Activated CD4-positive, CD25-positive, alpha-beta regulatory T cell treated with anti-CD3 and anti-CD28 coated beads, Interleukin-2, amount 50 U/mL, for 72 hours (primary cell): ENCODE data around the gene DENND1A.

Experiments used
- DNase-seq: peaks from one replicate; pipeline ENCODE4 v3.0.0; 2021

DENND1A gene

DNA sequence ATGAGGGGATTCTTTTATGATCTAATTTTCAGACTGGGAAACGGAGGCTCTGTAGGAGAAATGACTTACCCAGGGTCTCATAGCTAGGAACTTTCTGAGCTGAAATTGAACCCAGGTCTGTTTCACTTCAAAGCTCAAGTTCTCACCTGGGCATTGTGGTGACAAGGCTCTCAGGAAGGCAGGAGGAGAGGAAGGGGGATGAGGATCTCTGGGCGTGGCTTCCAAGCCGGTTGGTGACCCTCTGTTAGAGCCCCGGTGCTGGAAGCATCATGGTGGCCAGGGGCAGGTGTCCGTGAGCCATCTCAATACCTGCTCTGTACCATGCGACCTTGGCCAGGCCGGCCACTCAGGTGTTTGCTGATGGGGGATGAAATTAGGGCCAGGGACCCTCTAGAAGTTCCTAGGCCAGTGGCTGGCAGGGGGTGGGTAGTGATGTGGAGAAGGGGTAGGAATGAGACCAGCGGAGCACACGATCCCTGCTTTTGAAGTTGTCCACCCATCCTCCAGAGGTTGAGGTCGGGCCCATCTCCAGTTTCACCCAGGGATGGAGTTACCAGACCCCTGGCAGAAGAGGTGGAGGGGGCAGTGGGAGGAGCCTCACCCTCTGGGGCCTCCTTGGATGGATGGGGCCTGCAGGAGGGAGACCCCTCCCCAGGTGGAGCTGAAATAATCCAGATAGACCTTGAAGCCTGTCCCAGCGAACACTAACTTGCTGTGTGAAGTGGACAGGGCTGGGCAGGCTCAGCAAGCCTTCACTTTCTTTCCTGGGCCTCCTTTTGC lies 568.0 kb downstream of the DENND1A start:
- DNase-seq: no peak

DNA sequence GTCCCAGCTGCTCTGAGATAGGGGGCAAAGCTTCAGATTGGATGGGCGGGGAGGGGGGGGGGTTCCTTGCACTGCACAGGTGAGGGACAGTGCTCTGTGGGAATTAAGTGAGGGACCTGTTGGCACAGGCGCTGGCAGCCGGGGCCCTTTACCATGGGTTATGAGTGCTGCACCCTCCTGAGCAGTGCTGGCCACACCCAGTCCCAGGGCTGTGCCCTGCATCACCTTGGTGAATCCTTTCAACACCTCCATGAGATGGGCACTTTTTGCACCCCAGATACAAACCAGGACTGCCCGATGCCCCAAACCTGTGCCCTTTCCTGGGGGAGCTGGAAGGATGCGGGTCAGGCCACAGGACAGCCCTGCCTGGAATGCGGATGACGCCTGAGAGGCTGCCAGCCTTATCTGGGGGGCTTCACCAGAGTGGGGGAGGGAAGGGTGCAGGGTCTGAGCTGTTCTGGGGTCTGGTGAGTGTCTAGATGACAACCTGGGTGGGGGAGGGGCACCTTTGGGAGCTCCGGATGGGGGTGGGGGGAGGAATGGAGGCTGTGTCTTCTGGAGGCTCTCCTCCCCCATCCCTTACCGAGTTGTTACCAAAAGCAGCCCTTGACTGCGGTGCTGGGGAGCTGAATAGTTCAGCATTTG lies 568.7 kb downstream of the DENND1A start:
- DNase-seq: no peak

DNA sequence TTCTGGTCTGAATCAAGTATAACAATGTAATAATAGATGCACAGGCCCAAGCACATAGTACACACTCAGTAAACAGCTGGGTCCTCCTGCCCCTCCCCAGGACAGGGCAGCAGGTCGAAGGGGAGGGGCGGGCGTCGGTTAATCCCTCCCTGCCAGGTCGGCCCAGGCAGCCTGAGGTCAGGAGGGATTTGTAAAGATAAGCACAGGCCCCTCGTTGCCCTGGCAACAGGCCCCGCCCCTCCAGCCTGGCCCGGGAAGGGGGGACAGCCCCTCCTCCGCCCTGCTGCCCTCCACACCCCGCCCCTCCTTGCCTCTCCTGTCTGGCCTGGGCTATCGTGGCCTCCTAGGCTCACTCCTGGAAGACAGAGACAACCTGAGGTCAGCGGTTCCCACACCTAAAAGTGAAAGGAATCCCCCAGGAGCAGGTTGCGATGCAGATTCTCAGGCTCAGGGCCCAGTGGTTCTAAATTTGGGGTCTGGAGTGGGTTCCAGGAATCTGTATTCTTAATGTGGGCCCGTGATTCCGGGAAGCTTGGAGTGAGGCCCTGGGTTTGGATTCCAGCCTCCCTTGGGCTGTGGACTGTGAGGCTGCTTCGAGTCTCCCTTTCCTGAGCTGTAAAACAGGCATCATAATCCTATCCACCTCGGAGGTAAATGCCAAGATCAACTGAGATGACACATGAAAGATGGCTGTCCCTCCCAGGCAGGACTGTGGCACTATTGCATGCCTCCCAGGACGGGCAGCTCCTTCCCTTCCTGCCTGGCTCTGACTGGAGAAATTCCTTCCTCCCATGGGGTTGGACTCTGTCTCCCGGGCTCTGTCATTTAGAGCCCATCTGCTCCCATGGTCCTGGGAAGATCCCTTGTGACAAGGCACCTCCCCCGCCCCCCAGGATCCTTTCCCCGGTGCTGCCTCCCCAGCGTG lies 569.5 kb downstream of the DENND1A start:
- DNase-seq: peak; percentile 40

DNA sequence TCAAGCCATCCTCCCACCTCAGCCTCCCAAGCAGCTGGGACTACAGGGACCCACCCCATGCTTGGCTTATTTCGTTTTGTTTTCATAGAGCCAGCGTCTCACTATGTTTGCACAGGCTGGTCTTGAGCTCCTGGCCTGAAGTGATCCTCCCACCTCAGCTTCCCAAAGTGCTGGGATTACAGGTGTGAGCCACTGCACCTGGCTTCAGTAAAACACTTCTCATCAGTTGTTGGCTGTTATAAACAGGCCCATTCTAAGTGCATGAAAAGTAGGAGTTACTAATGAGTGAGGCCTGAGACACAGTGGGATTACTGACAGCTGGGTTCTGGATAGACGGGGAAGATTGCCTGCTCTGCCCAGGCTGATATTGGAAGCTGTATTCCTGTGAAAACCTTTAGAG lies 570.4 kb downstream of the DENND1A start:
- no peak for DNase-seq

DNA sequence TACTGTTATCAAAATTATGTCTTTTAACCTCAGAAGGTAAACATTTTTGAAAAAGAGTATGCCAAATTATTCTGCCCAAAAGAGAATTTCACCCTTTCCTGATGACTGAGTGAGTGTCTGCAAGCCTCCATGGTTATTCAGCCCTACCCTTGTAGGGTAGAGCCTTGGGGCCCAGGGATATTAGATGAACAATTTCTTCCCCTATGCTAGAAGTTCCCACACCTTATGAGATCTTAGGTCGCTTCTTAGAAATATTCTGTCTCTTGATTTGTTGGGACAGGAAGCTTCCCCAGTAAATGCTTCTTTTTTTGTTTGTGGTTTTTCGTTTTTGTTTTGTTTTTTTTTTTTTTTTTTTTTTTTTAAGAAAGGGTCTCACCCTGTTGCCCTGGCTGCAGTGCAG lies 570.8 kb downstream of the DENND1A start:
- no peak for DNase-seq

DNA sequence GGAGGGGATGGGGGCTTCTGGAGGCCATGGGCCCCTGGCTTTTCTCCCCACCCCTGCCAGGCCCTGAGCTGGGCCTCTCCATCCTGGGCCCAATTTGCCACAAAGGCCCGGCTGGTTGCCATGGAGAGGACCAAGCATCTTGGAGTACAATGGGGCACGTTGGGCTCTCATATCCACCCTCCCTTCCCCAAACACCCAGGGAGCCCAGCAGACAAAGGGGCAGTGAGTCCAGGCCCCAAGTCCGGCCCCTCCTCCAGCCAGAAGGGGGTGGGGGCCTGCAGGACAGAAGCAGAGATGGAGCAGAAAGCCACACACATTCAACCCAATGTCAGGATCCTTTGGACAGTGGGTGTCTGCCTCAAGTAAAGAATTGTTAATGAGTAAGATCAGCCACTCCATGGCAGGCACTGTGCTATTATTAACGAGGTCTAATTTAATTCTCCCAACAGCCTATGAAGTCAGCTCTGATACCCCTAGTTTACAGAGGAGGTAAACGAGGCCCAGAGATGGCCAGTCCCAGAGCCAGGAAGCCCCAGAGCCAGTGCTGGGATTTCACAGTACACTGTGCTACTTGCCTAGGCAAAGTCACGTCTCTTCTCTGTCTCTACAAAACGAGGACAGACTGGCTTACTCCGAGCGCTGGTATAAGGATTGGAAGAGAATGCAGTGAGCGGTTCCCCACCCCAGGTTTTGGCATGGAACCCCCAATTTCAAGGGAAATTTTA lies 571.6 kb downstream of the DENND1A start:
- no peak for DNase-seq

DNA sequence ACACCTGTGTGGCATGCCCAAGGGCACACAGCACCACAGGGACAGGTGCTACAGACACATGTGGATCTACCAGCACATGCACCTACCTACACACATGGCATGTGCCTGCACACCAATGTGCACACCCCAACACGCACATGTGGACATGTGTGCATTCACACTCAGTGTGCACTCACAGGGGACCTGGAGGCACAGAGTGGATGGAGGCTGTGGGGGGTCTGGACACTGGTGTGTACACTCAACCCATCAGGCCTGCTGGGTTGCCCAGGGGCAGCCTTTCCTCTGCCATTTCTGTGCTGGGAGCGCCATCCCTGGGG lies 572.2 kb downstream of the DENND1A start:
- no peak for DNase-seq

DNA sequence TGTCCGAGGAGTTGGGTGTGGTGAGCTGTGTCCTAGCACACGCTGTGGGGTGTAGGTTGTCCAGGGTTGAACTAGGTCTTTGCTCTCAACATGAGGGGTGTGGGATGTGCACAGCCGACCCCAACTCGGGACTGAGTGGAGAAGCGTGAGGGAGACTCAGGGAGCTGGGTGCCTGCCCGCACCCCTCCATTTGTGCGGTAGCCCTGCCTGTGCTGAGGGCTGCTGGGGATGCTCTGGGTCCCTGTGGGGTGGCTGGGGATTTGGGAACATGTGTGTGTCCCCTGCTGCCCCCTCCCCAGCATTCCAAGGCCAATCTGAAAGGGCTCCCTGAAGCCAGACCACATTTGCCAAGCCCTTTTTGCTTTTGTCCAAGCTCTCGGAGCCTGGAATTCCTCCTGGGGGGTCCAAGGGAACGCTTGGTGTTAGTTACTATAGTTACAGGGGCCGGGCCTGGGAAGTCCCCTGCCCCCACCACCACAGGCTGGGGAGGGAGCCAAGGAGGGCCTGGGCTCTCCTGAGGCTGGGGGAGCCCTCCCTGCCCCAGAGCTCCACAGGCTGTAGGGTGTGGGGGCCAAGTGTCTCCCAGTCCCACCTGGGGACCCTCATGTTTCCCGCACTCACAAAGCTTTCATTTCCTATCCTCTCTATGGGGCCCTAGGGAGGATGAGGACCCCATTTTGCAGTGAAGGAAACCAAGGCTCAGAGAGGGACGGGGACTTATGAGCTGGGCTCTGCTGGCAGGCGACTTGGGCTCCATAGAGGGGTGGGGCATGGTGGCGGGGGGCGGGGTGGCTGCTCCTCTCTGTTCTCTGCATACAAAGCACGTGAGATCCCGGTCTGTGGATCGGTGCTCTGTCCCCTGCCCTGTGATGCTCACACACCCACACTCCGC lies 572.8 kb downstream of the DENND1A start:
- DNase-seq: no peak

DNA sequence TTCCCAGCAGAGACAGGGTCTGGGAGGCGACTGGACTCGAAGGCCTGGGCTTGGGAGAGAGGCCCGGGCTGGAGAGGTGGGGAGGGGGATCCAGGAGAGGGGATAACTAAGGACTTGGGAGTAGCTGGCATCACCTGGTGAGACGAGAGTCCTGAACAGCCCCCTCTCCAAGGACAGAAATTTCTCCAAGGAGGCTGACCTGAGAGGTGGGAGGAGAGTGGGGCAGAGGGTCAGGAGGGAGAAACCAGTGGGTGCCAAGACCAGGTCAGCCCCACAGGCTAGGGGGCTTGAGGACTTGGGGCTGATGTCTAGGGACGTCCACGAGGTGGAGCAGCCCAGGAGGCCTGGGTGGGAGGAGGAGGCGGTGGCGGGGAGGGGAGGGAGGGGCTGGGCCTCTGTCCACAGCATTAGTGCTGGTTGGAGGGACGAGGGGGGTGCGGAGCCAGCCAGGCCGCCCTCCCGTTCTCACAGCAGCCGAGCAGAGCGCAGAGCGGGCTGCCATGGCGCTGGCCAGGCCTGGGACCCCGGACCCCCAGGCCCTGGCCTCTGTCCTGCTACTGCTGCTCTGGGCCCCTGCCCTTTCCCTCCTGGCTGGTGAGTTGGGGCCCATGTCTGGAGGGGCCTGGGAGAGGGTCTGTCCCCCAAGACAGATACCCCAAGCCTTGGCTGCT lies 574.0 kb downstream of the DENND1A start, which contains the start of gene CRB2:
Gene CRB2 (plus strand): TSS at position 437 of the 671 bp plus-strand sequence. CDS start 64 bp downstream, at position 501.
- DNase-seq: no peak

DNA sequence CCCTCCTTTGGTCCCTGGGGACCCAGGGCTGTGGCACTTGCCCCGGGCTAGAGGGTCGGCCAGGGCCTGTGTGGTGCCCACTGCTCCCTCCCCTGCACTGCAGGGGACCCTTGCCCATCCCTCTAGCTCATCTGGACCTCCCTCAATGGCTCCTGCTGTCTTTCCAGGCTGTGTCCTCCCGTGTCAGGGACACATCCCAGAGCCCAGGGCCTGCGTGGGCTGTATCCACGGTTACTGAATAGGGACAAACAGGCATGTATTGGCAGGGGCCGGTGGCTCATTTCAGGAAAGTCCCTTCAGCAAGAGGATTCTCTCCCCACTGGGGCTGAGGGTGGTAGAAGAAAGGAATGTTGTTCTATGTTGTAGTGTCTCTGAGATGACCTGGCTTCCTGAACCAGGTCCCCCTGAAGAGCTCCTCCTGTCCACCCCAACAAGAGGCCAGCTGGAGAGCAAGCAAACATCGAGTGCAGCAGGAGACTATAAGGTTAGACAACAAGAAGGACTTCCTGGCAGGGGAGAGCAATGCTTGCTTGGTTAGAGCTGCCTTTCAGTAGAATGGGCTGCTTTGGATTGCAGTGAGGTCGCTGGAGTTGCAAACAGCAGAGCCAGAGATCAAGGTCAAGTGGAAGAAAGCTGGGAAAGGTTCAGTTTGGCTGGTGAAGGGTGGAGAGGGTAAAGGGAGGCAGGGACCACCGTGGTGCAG lies 575.0 kb downstream of the DENND1A start:
- DNase-seq: no peak

DNA sequence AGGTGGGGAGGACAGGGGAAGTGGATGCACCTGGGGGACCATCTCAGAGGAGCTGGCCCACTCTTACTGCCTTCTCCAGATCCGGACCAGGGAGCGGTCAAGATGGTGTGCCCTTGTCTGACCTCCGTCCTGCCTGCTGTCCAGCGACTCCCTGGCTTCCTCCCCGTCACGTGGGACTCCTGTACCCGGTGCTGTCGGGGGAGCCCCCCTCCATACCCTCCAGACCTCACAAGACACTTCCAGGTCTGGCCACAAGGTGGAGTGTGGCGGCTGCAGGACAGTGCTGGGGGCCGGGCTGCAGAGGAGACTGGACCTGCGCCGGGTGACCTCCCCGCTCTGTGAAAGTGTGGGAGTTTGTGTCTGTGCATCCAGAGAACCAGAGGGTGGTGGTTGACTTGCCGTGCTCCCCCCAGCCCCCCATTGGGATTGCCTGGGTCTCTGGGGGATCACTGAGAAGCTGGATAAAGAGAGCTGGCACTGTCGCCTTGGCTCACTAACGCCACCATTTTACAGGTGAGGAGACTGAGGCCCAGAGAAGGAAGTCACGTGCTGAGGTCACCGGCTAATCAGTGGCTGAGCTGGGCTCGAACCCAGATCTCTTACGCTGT lies 575.8 kb downstream of the DENND1A start:
- peak; percentile 66 for DNase-seq

DNA sequence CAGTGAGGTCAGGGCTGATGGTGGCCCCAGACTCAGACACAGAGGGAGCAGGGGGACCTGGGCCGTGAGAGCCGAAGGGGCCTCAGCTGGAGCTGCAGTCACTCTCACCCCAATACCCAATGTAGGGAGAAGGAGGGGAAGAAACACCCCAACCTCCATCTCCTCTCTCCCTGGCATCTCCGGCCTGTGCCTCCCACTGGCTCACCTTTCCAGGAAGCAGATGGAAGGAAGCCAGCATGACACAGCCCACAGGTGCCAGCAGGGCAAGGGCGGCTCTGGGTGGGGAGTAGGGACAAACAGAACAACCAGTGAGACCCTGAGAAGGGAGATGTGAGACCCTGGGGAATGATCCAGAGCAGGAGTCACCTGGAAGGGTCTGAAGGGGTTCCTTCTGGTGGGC lies 576.9 kb downstream of the DENND1A start:
- DNase-seq: no peak

DNA sequence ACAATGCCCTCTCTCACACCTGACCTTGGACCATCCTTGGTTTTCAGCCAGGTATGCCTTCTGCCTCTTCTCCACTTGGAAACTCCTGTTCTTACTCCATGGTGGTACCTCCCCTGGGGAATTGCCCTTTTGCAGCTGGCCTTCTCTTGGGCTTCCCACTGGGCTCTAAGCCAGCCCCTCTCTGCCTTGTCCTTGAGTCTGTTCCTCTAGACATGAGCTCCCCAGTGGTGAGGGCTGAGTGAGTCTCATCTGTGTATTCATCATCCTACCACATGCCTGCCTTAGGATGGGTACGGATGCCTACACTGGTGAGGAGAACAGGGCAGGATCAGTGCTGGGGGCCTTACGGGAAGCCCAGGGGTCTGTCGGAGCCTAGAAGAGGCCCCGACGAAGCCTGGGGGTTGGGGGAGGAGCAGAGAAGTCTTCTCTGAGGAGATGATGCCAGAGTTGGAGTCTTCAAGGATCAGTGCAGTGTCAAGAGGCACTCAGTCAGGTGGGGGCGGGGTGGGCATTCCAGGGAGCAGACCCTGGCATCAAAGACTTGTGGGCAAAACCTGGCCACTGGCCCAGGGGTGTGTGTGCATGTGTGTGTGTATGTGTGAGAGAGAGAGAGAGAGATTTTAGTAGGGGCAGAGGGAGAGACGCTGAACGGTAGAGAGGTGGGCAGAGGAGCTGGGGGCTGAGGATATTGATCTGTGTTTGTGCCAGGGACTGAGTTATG lies 579.2 kb downstream of the DENND1A start:
- DNase-seq: no peak

DNA sequence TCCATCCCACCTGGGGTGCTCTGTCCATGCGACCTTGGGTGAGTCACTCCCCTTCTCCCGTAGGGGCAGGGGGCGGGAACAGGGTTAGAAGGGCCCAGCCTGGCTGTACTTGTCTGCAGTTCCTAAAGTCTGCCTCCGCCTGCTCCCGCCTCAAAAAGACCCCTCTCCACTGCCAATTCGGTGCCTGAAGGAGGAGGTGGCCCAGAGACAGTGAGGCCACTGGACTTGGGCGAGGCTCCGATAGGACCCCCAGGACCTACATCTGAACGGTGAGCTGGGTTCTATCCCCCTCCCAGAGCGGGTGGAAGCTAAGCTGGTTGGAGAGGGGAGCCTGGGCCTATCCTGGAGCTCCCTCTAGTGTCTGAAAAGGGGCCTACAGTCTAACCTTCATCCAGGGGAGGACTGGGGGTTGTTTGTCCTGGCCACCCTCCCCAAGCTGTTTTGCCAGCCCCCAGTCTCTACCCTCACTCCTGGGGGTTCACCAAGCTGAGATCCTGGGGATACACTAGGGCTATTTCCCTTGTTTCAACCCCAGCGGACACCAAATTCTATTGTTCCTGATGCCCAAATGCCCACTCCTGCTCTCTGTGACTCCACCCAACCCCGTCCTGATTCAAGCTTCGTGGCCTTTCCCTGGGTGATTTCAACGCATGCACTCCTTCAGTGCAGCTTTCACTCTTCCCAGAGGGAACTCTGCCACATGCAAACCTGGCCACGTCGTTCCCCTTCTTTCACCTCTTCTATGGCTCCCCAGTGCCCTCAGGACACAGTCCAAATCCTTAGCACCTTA lies 580.0 kb downstream of the DENND1A start:
- DNase-seq: peak; percentile 62

DNA sequence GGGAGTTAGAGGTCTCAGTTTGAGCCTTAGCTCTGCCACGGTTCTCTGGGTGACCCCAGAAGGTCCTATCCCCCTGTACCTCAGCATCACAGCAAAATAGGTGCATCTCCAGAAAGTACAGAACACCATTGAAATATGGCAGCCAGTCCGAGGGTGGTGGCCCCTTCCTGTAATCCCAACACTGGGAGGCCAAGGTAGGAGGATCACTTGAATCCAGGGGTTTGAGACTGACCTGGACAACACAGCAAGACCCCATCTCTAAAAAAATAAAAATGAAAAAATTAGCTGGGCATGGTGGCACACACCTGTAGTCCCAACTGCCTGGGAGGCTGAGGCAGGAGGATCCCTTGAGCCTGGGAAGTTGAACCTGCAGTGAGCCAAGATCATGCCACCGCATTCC lies 580.9 kb downstream of the DENND1A start:
- DNase-seq: no peak

DNA sequence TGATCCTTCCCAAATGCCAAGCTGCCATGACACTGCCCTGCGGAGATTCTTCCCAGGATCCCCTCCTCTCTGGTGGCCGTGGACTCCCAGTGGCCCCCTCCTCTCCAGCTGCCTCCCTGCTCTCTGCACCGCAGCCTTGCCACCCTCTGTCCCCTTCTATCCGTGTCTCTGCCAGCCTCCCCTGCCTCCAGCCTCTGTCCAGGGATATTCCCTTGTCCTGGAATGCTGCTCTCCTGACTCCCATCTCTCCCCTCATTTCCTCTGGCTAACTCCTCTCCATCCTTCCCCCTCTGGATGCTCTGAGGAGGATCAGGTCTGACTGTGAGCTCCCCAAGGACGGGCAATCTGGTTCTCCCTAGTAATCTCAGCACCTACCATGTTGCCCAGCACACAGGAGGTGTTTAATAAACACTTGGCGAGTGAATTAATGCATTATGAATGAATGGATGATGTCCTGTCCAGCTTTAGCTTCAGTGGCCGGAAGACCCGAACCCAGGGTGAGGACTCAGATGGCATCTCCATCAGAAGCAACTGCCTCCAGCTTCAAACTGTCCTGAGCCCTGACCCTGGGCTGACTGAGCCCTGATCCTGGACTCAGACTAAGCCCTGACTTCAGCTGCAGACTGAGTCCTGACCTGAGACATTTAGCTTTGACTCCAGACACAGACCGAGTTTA lies 581.5 kb downstream of the DENND1A start:
- no peak for DNase-seq

DNA sequence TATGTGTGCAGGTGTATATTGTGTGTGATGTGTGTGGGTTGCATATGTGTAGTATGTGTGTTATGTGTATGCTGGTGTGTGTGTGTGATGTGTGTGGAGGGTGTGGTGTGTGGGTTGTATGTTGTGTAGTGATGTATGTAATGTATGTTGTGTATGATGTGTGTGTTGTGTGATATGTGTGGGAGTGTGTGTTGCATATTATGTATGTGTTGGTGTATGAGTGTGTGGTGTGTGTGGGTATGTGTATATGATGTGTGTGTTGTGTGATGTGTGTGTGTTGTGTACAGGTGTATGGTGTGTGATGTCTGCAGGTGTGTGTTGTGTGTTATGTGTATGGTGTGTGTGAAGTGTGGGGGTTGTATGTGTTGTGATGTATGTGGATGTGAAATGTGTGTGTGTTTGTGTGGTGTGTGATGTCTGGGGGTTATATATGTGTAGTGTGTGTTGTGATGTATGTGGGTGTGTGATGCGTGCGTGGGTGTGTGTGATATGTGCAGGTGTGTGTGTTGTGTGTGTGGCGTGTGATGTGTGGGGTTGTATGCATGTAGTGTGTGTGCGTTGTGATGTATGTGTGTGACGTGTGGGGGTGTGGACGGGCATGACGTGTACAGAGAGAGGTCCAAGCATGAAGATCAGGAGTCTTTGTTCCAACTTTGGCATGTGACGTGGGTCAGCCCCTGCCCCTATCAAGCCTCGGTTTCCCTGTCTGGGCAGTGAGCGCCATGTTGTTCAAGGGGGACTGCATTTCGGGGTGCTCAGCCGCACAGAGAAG lies 582.5 kb downstream of the DENND1A start:
- DNase-seq: no peak
